IPS-18a (cell line): ENCODE data around the gene MFAP1.
"Not testable (repeated sequence)": the region's sequence is repeated elsewhere in the genome, so short reads cannot be mapped to it uniquely, and the experiment has no call there.

Source experiments
- H3K27ac ChIP-seq: one replicate; pipeline ENCODE4 v1.5.1; 2013; ENCODE audit warnings: low read length
- H3K27me3 ChIP-seq: one replicate; pipeline ENCODE4 v1.6.1; 2013; ENCODE audit warnings: mild to moderate bottlenecking, low read length; ENCODE audit not compliant: control insufficient read depth, insufficient read depth
- H3K36me3 ChIP-seq: one replicate; pipeline ENCODE4 v1.6.1; 2013; ENCODE audit warnings: low read depth, low read length; ENCODE audit not compliant: control insufficient read depth
- H3K4me1 ChIP-seq: one replicate; pipeline ENCODE4 v1.6.1; 2013; ENCODE audit warnings: low read depth, low read length; ENCODE audit not compliant: control insufficient read depth
- H3K4me3 ChIP-seq: one replicate; pipeline ENCODE4 v1.5.1; 2013; ENCODE audit warnings: low read length
- H3K9ac ChIP-seq: one replicate; pipeline ENCODE4 v1.6.1; 2013; ENCODE audit warnings: mild to moderate bottlenecking, low read length, moderate library complexity
- H3K9me3 ChIP-seq: one replicate; pipeline ENCODE4 v1.6.1; 2013; ENCODE audit warnings: low read depth, low read length; ENCODE audit not compliant: control insufficient read depth

Gene MFAP1

GRCh38 chr15:43824302-43825246 lies at the start of gene MFAP1:
Gene MFAP1, minus strand, starts transcription at chr15:43824690. Its CDS starts 121 bp downstream, at chr15:43824569.
- peak within 1 kb of the TSS; percentile 72 for H3K4me3 ChIP-seq
- peak within 1 kb of the TSS; percentile 67 for H3K9ac ChIP-seq
- peaks cover 3% of the 10 kb centered on the region for H3K4me1 ChIP-seq
- H3K9me3 ChIP-seq = no peaks in the 10 kb centered on the region
- peak within 1 kb of the TSS; percentile 20 for H3K27ac ChIP-seq
- no peaks in the 10 kb centered on the region for H3K36me3 ChIP-seq
- H3K27me3 ChIP-seq = peaks cover 14% of the 10 kb centered on the region

- Histone ChIP-seq H3K4me1 (no peaks in the 10 kb centered on the region), H3K27me3 (no peaks in the 10 kb centered on the region), H3K9ac (no peak overlapping the region), H3K9me3 (no peaks in the 10 kb centered on the region), H3K4me3 (no peak overlapping the region), H3K36me3 (peaks cover 10% of the 10 kb centered on the region), H3K27ac (no peak overlapping the region)
Observed at GRCh38 chr15:43873651-43874050, 49.2 kb upstream of the MFAP1 start.

DNA sequence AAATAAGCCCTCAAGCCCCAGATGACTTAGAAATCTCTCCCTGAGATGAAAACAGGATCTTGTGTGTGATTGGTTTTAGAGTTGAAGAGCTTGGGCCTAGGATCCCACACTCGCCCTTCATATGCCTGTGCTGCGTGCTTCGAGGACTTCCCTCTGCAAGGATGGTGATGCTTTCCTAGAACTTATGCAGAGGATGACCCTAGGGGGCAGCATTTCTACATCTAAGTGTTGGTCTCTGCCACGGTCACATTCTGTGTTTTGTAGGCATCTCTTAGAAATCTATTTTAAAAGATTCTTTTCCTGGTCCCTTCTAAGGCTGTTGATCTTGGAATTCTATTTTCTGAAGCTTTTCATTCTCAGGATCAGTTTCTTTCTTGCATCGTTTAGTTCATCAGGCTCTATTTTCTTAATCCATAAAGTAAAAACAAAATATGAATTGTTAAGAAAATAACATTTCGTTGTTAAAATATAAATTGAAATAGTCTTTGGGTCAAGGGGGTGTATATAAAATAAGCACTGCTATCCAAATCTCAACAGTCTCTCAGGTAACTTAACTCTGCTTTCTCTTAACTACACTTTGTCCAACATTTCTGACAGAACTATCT lies 48.0 kb upstream of the MFAP1 start:
- Histone ChIP-seq H3K36me3 (peaks cover 10% of the 10 kb centered on the region), H3K9me3 (no peaks in the 10 kb centered on the region), H3K4me3 (no peak overlapping the region), H3K9ac (no peak overlapping the region), H3K4me1 (no peaks in the 10 kb centered on the region), H3K27ac (no peak overlapping the region), H3K27me3 (no peaks in the 10 kb centered on the region)

DNA sequence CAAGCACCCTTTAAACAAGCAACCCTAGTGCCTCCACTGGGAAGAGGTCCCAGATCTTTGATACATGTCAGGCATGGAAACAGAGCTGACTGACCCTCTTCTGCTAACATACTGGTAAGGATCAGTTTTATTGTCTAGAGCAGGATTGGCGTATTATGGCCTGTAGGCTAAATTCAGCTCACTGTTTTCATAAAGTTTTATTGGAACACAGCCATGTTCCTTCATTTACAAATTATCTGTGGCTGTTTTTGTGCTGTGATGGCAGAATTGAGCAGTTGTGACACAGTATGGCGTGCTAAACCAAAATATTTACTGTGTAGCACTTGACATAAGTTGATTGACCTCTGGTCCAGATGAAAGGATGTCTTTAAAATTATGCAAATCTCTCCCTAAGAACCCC lies 47.3 kb upstream of the MFAP1 start:
- no peak overlapping the region for H3K27ac ChIP-seq
- H3K9ac ChIP-seq = no peak overlapping the region
- H3K27me3 ChIP-seq = no peaks in the 10 kb centered on the region
- H3K4me3 ChIP-seq = no peak overlapping the region
- no peaks in the 10 kb centered on the region for H3K9me3 ChIP-seq
- H3K4me1 ChIP-seq = no peaks in the 10 kb centered on the region
- H3K36me3 ChIP-seq = peaks cover 10% of the 10 kb centered on the region

GRCh38 chr15:43868406-43868805 lies 43.9 kb upstream of the MFAP1 start:
- Histone ChIP-seq H3K27me3 (no peaks in the 10 kb centered on the region), H3K4me1 (no peaks in the 10 kb centered on the region), H3K9ac (no peak overlapping the region), H3K4me3 (no peak overlapping the region), H3K9me3 (no peaks in the 10 kb centered on the region), H3K27ac (no peak overlapping the region), H3K36me3 (peaks cover 13% of the 10 kb centered on the region)

DNA sequence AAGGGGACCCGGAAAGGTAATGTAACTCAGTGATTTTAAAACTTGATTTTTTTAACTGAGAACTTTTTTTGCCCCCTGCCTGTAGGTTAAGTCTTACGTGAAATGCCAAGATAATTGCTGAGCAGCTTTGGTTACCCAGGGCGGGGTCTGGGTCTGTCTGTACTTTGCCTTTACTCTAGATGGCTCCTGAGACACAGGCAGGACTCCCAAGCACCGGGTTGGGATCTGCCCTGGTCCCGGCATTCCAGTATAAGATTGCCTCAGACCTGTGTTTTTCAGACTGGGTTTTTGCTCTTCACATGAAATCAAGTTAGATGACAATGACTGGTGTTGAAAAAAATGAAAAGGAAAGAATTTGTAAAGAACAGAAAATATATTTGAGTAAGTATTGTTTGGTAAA lies 42.6 kb upstream of the MFAP1 start:
- Histone ChIP-seq H3K27me3 (no peaks in the 10 kb centered on the region), H3K4me3 (no peak overlapping the region), H3K9me3 (no peaks in the 10 kb centered on the region), H3K27ac (no peak overlapping the region), H3K4me1 (no peaks in the 10 kb centered on the region), H3K36me3 (peaks cover 9% of the 10 kb centered on the region), H3K9ac (no peak overlapping the region)

GRCh38 chr15:43866636-43867035 lies 42.1 kb upstream of the MFAP1 start:
- H3K9me3 ChIP-seq, H3K36me3 ChIP-seq, H3K27me3 ChIP-seq, H3K9ac ChIP-seq, H3K4me1 ChIP-seq, H3K4me3 ChIP-seq, H3K27ac ChIP-seq: not testable (repeated sequence)

DNA sequence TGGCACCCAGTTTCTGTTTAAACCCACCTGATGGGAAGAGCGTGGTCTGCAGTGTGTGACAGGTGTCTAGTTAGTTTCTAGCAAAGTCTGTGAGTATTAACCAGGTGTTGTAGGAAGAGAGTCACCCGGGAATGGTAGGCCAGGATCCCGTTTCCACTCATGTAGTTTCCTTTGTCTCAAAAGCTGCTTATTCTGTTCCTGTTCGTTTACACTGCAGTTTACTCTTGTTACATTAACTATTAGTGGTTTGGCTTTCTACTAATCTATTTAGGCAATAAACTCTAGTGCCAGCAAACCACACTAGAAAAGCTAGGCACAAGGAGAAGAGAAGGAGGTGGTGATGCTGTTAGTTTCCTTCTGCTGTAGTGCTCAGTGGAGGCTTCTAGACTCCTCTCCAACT lies 35.1 kb upstream of the MFAP1 start:
- H3K27ac ChIP-seq = no peak overlapping the region
- H3K36me3 ChIP-seq = peaks cover 18% of the 10 kb centered on the region
- H3K9me3 ChIP-seq = no peaks in the 10 kb centered on the region
- no peak overlapping the region for H3K4me3 ChIP-seq
- no peak overlapping the region for H3K9ac ChIP-seq
- H3K4me1 ChIP-seq = no peaks in the 10 kb centered on the region
- no peaks in the 10 kb centered on the region for H3K27me3 ChIP-seq

DNA sequence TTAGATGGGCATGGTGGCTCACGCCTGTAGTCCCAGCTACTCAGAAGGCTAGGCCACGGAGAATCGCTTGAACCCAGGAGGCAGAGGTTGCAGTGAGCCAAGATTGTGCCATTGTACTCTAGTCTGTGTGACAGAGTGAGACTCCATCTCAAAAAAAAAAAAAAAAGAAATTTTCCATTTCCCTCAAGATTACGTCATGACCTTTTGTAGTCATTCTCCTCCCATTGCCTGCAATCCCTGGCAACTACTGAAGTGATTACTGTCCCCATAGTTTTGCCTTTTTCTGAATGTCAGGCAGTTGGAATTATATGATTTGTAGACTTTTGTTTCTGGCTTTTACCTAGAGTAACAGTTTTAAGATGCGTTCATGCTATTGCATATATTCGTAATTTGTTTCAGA lies 30.3 kb upstream of the MFAP1 start:
- Histone ChIP-seq H3K4me3 (no peak overlapping the region), H3K4me1 (no peaks in the 10 kb centered on the region), H3K9me3 (no peaks in the 10 kb centered on the region), H3K9ac (no peak overlapping the region), H3K36me3 (peaks cover 20% of the 10 kb centered on the region), H3K27ac (no peak overlapping the region), H3K27me3 (no peaks in the 10 kb centered on the region)

GRCh38 chr15:43852607-43853006 lies 28.1 kb upstream of the MFAP1 start:
- peaks cover 13% of the 10 kb centered on the region for H3K36me3 ChIP-seq

GRCh38 chr15:43851251-43851650 lies 26.8 kb upstream of the MFAP1 start:
- no peaks in the 10 kb centered on the region for H3K4me1 ChIP-seq
- H3K4me3 ChIP-seq = no peak overlapping the region
- H3K9me3 ChIP-seq = no peaks in the 10 kb centered on the region
- H3K36me3 ChIP-seq = peaks cover 10% of the 10 kb centered on the region
- no peak overlapping the region for H3K27ac ChIP-seq
- no peaks in the 10 kb centered on the region for H3K27me3 ChIP-seq
- H3K9ac ChIP-seq = no peak overlapping the region

More at GRCh38 chr15:43852607-43853006, 28.1 kb upstream of the MFAP1 start:
- Histone ChIP-seq H3K9ac (no peak overlapping the region), H3K4me3 (no peak overlapping the region), H3K9me3 (no peaks in the 10 kb centered on the region), H3K27me3 (no peaks in the 10 kb centered on the region), H3K27ac (no peak overlapping the region), H3K4me1 (no peaks in the 10 kb centered on the region)

DNA sequence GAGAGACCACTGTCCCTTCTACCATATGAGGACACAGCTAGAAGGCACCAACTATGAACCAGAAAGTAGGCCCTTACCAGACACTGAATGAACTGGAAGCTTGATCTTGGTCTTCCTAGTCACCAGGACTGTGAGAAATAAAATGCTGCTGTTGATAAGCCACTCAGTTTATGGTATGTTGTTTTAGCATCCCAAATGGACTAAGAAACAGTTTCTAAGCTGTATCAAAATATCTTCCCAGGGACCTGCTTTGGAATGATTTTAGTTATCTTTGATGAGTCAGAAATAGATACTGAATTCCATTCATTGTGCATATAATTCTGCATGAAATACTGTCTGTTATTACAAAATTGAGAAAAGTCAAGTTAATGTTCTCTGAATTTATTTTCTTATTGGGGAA lies 20.9 kb upstream of the MFAP1 start:
- no peaks in the 10 kb centered on the region for H3K4me1 ChIP-seq
- H3K27me3 ChIP-seq = no peaks in the 10 kb centered on the region
- no peaks in the 10 kb centered on the region for H3K9me3 ChIP-seq
- peaks cover 18% of the 10 kb centered on the region for H3K36me3 ChIP-seq
- H3K9ac ChIP-seq = no peak overlapping the region
- H3K27ac ChIP-seq = no peak overlapping the region
- no peak overlapping the region for H3K4me3 ChIP-seq
